Left ventricle myocardium superior (tissue), 1 donor: ENCODE measurements around the gene USH2A. TPM values are rescaled to one million over a fixed set of nuclear protein-coding genes. Genes with fewer than 3 reads are reported as not detected.

Experiments used
- ATAC-seq: fragments of 200-7000 bp; cut with Tn5 transposase; one replicate; pipeline ENCODE4 v1.9.1; 2020; ENCODE audit warnings: mild to moderate bottlenecking, moderate library complexity
- DNase-seq: peaks from one replicate; pipeline ENCODE4 v3.0.0-alpha.2; 2020
- intact Hi-C: fragments of 100-400 bp; cut with micrococcal nuclease; formaldehyde crosslinking; loops from one replicate; pipeline ENCODE4 v1.11.0; 2022
- total RNA-seq: library from RNA; stranded (reverse); fragmentation: NEBNext Ultra II Directional; extraction: Animal tissue kit (Norgen Biotek cat#: 25700); gene quantifications from one replicate; pipeline ENCODE4 v1.2.1, GENCODE V29; 2021
- donor health status: DM: no; HTN: yes; CAD: no; lungs with severe emphysema.

Gene USH2A
- total RNA-seq, 1 donor from 2014 or later, result 2.3 TPM

- intact Hi-C loops, result no loop called here
- DNase-seq, result no peak
- ATAC-seq, result no peak
Observed at GRCh38 chr1:215648957-215649356, 774.3 kb downstream of the USH2A start.

GRCh38 chr1:215647738-215648137 lies 775.5 kb downstream of the USH2A start:
- no peak for DNase-seq
- intact Hi-C loops, result no loop called here
- ATAC-seq, result no peak

GRCh38 chr1:215645861-215646260 lies 777.4 kb downstream of the USH2A start:
- ATAC-seq (no peak), DNase-seq (no peak)
- intact Hi-C loops, result no loop called here

GRCh38 chr1:215645182-215645581 lies 778.1 kb downstream of the USH2A start:
- intact Hi-C loops, result no loop called here

GRCh38 chr1:215643592-215644321 lies 779.5 kb downstream of the USH2A start:
- no peak for DNase-seq
- intact Hi-C loops, result no loop called here
- ATAC-seq, result no peak

More at GRCh38 chr1:215645182-215645581, 778.1 kb downstream of the USH2A start:
- ATAC-seq, result no peak
- DNase-seq, result no peak

GRCh38 chr1:215640429-215641148 lies 782.7 kb downstream of the USH2A start:
- DNase-seq (no peak), ATAC-seq (no peak)
- intact Hi-C loops, result no loop called here

GRCh38 chr1:215637041-215637573 lies 786.1 kb downstream of the USH2A start:
- DNase-seq, result no peak
- ATAC-seq, result peak; percentile 80
- intact Hi-C loops, result no loop called here

- peak; percentile 91 for ATAC-seq
- intact Hi-C loops, result no loop called here
- peak; percentile 33 for DNase-seq
Observed at GRCh38 chr1:215636258-215636965, 786.8 kb downstream of the USH2A start.

GRCh38 chr1:215635827-215636226 lies 787.4 kb downstream of the USH2A start:
- DNase-seq (no peak), ATAC-seq (no peak)
- intact Hi-C loops, result no loop called here

GRCh38 chr1:215631489-215631888 lies 791.8 kb downstream of the USH2A start:
- DNase-seq, result peak; percentile 46
- ATAC-seq, result peak; percentile 17
- intact Hi-C loops, result no loop called here

GRCh38 chr1:215631040-215631439 lies 792.2 kb downstream of the USH2A start:
- DNase-seq, result no peak
- no peak for ATAC-seq
- intact Hi-C loops, result no loop called here

- intact Hi-C loops, result no loop called here
- DNase-seq (no peak), ATAC-seq (no peak)
Observed at GRCh38 chr1:215625949-215626348, 797.3 kb downstream of the USH2A start.

- ATAC-seq, result no peak
- no peak for DNase-seq
- intact Hi-C loops, result no loop called here
Observed at GRCh38 chr1:215623162-215623561, 800.1 kb downstream of the USH2A start.

GRCh38 chr1:215617979-215618378 lies 805.3 kb downstream of the USH2A start:
- DNase-seq (no peak), ATAC-seq (no peak)
- intact Hi-C loops, result no loop called here

- no peak for DNase-seq
- no peak for ATAC-seq
- intact Hi-C loops, result no loop called here
Observed at GRCh38 chr1:215612391-215612790, 810.9 kb downstream of the USH2A start.

- ATAC-seq, result peak; percentile 60
- intact Hi-C loops, result no loop called here
- no peak for DNase-seq
Observed at GRCh38 chr1:215608646-215609045, 814.6 kb downstream of the USH2A start.

GRCh38 chr1:215607412-215607811 lies 815.8 kb downstream of the USH2A start:
- DNase-seq (no peak), ATAC-seq (no peak)
- intact Hi-C loops, result no loop called here

GRCh38 chr1:215606564-215607168 lies 816.6 kb downstream of the USH2A start:
- ATAC-seq, result no peak
- intact Hi-C loops, result no loop called here

GRCh38 chr1:215606036-215606435 lies 817.2 kb downstream of the USH2A start:
- intact Hi-C loops, result no loop called here
- ATAC-seq, result no peak
- no peak for DNase-seq

More at GRCh38 chr1:215606564-215607168, 816.6 kb downstream of the USH2A start:
- no peak for DNase-seq
